HepG2 (cell line): Measurements from ENCODE around the gene ACAP3. TPM values are rescaled to one million over a fixed set of nuclear protein-coding genes. Genes with fewer than 3 reads are reported as not detected.

Experiments used
- ARID4A ChIP-seq: sonication (generic); formaldehyde crosslinking; IDR thresholded peaks from 2 replicates; pipeline ENCODE4 v1.5.0; 2020; ENCODE audit warnings: mild to moderate bottlenecking, missing genetic modification reagents, borderline replicate concordance
- BATF2 ChIP-seq: sonication (generic); formaldehyde crosslinking; IDR thresholded peaks from 2 replicates; pipeline ENCODE4 v1.8.0; 2022; ENCODE audit warnings: mild to moderate bottlenecking, missing genetic modification reagents, moderate library complexity
- FOXA3 ChIP-seq: IDR thresholded peaks from 2 replicates; pipeline ENCODE4 v1.6.1; 2016; ENCODE audit warnings: missing genetic modification reagents, missing compliant biosample characterization
- HNRNPUL1 ChIP-seq: fragments of 200-400 bp; formaldehyde crosslinking; IDR thresholded peaks from 2 replicates; pipeline ENCODE4 v1.6.1; 2017; ENCODE audit warnings: low read depth, mild to moderate bottlenecking, low read length, moderate library complexity
- KAT2B ChIP-seq: fragments of 150-350 bp; IDR thresholded peaks from 2 replicates; pipeline ENCODE4 v1.6.1; 2014; ENCODE audit warnings: low read depth, low read length, borderline replicate concordance
- KDM2A ChIP-seq: sonication (generic); formaldehyde crosslinking; IDR thresholded peaks from 2 replicates; pipeline ENCODE4 v1.4.0; 2020; ENCODE audit warnings: low read depth, missing genetic modification reagents, borderline replicate concordance
- KLF11 ChIP-seq: IDR thresholded peaks from 2 replicates; pipeline ENCODE4 v1.6.1; 2016; ENCODE audit warnings: missing compliant biosample characterization
- MXI1 ChIP-seq: IDR thresholded peaks from 3 replicates; pipeline ENCODE4 v1.6.1; 2012; ENCODE audit warnings: low read depth, low read length, inconsistent platforms, borderline replicate concordance
- NR2F6 ChIP-seq, 2 experiments: IDR thresholded peaks; 2 replicates each; pipeline ENCODE4 v1.6.1; 2016; ENCODE audit warnings: antibody characterized with exemption in 1 of 2, mild to moderate bottlenecking in 1 of 2
- NR3C1 ChIP-seq: sonication (generic); formaldehyde crosslinking; IDR thresholded peaks from 2 replicates; pipeline ENCODE4 v1.4.0; 2020; ENCODE audit warnings: missing genetic modification reagents
- PITX1 ChIP-seq: sonication (generic); formaldehyde crosslinking; IDR thresholded peaks from 2 replicates; pipeline ENCODE4 v1.5.1; 2020; ENCODE audit warnings: mild to moderate bottlenecking, missing genetic modification reagents
- SRY ChIP-seq: sonication (generic); formaldehyde crosslinking; IDR thresholded peaks from 2 replicates; pipeline ENCODE4 v1.8.0; 2022; ENCODE audit warnings: mild to moderate bottlenecking, missing genetic modification reagents
- STAG1 ChIP-seq: sonication (generic); formaldehyde crosslinking; IDR thresholded peaks from 2 replicates; pipeline ENCODE4 v1.4.0; 2020; ENCODE audit warnings: missing genetic modification reagents
- TEAD3 ChIP-seq: optimal IDR thresholded peaks from 2 replicates; pipeline ENCODE3; 2016; ENCODE audit warnings: borderline replicate concordance
- ZBTB2 ChIP-seq: sonication (generic); formaldehyde crosslinking; IDR thresholded peaks from 2 replicates; pipeline ENCODE4 v1.8.0; 2022; ENCODE audit warnings: low read depth, missing genetic modification reagents
- ZFP82 ChIP-seq: sonication (generic); formaldehyde crosslinking; IDR thresholded peaks from 2 replicates; pipeline ENCODE4 v1.5.1; 2020; ENCODE audit warnings: mild to moderate bottlenecking, missing genetic modification reagents, borderline replicate concordance
- ZFY ChIP-seq: sonication (generic); formaldehyde crosslinking; IDR thresholded peaks from 2 replicates; pipeline ENCODE4 v1.4.0; 2020; ENCODE audit warnings: missing genetic modification reagents
- ZNF329 ChIP-seq: sonication (generic); formaldehyde crosslinking; IDR thresholded peaks from 2 replicates; pipeline ENCODE4 v1.9.0; 2021; ENCODE audit warnings: low read depth, mild to moderate bottlenecking, missing genetic modification reagents
- ZNF430 ChIP-seq: sonication (generic); formaldehyde crosslinking; IDR thresholded peaks from 2 replicates; pipeline ENCODE4 v1.9.0; 2021; ENCODE audit warnings: mild to moderate bottlenecking, missing genetic modification reagents
- ZNF558 ChIP-seq: sonication (generic); formaldehyde crosslinking; IDR thresholded peaks from 2 replicates; pipeline ENCODE4 v1.9.0; 2022; ENCODE audit warnings: mild to moderate bottlenecking, missing genetic modification reagents, borderline replicate concordance
- ZNF577 ChIP-seq: sonication (generic); formaldehyde crosslinking; IDR thresholded peaks from 2 replicates; pipeline ENCODE4 v1.4.0; 2020; ENCODE audit warnings: mild to moderate bottlenecking, low read depth, missing genetic modification reagents, borderline replicate concordance
- ZNF691 ChIP-seq: sonication (generic); formaldehyde crosslinking; IDR thresholded peaks from 2 replicates; pipeline ENCODE4 v1.4.0; 2020; ENCODE audit warnings: missing genetic modification reagents, low read depth, mild to moderate bottlenecking, borderline replicate concordance
- polyA plus RNA-seq, 8 experiments: library from polyadenylated mRNA; depleted of rRNA in 3 of 8; stranded (reverse) in 7 of 8; unstranded in 1 of 8; fragments of >200 nt; fragmentation: Illumina TruSeq in 4 of 8; extraction: Trizol in 4 of 8; gene quantifications; 2 replicates each; pipeline versions ENCODE4 v1.2.1 to v1.2.3, GENCODE V29; 2011 to 2016; ENCODE audit warnings: low read depth in 4 of 8, missing spikeins in 1 of 8, mixed read lengths in 1 of 8; ENCODE audit not compliant: insufficient read depth in 1 of 8
- total RNA-seq, 5 experiments: library from RNA; depleted of rRNA; stranded (reverse); fragments of >200 nt; fragmentation: Illumina TruSeq; extraction: Trizol; gene quantifications; 2 replicates each; pipeline ENCODE4 v1.2.3, GENCODE V29; 2016; ENCODE audit warnings: low read depth in 1 of 5

ACAP3 gene
- total and polyA plus RNA-seq, 2 of the 13 experiments (the other 11 are each of a cell fraction or from before 2014, with no cell fraction given) = 29.4 to 50.8 TPM

GRCh38 chr1:1349256-1350012 lies 41.7 kb upstream of the ACAP3 start, which contains the start of gene DVL1 (continued):
- TF ChIP-seq ZNF329 (CRISPR knock-in tag) (no peak), ARID4A (CRISPR knock-in tag) (peak; percentile 31), ZFP82 (CRISPR knock-in tag) (no peak), PITX1 (CRISPR knock-in tag) (no peak), MXI1 (peak; percentile 37; the same call in 1 of the 3 replicates), ZNF558 (no peak), FOXA3 (no peak), KDM2A (CRISPR knock-in tag) (peak; percentile 74), ZNF430 (no peak), STAG1 (peak; percentile 51), SRY (CRISPR knock-in tag) (no peak), NR2F6 (IDR thresholded peaks at IDR 0.05) (no peak), NR2F6 (CRISPR knock-in tag; IDR thresholded peaks at IDR 0.05) (0 out of 2 replicates have a peak, but pooled peaks have one; percentile 3), BATF2 (CRISPR knock-in tag) (no peak), TEAD3 (CRISPR knock-in tag) (no peak), KLF11 (CRISPR knock-in tag) (no peak), ZNF691 (CRISPR knock-in tag) (peak; percentile 32; the same call in 1 of the 2 replicates), HNRNPUL1 (no peak), ZNF577 (no peak), NR3C1 (CRISPR knock-in tag) (no peak), ZFY (peak; percentile 50), KAT2B (no peak), ZBTB2 (0 out of 2 replicates have a peak, but pooled peaks have one; percentile 36)
